OCI-LY1 (cell line): ENCODE data around the gene FHIT.

Source experiments
- CTCF ChIP-seq: fragments of 200-600 bp; sonication (generic), shearing (Covaris generic); IDR thresholded peaks from 2 replicates; pipeline ENCODE4 v1.5.1; 2017; ENCODE audit warnings: mild to moderate bottlenecking, antibody characterized with exemption, low read length, moderate library complexity, mixed read lengths
- EZH2 ChIP-seq: fragments of 200-600 bp; sonication (generic), shearing (Covaris generic); IDR thresholded peaks from 2 replicates; pipeline ENCODE4 v1.8.0; 2017; ENCODE audit warnings: borderline replicate concordance, mixed run types, mild to moderate bottlenecking, antibody characterized with exemption, low read length, moderate library complexity, mixed read lengths

DNA sequence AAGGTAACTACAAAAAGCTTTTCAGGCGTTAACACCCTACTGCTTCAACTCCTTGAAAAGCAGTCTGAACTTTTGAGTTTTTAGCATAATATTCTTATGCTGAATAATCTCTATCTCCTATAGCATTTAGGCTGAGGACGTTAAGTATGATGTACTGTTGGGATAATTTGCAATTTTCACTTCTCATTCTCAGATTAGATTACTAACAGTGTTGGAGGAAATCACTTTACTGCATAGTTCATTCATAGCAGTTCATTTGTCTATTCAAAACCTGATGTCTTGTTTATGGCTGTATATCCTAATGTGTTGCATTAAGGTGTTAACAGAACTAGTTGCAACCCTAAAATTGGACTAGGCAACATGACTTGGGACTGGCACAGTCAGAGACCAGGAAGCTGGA, 983.1 kb downstream of the FHIT start:
- TF ChIP-seq CTCF (no peak), EZH2 (no peak)
